GM18951 (cell line): ENCODE measurements around the gene PDGFC.

Experiments used
- POLR2A ChIP-seq: IDR thresholded peaks from 4 replicates; pipeline ENCODE4 v1.6.1; 2011; ENCODE audit warnings: mild to moderate bottlenecking; ENCODE audit not compliant: insufficient read length, insufficient read depth; ENCODE audit errors: extremely low read depth
- in situ Hi-C: fragments of 300-500 bp; cut with MboI; formaldehyde crosslinking; loops from one replicate; pipeline ENCODE4 v1.12.0; 2022; ENCODE audit warnings: low sequenced_read_pairs, mixed read lengths, inconsistent platforms; ENCODE audit not compliant: unreplicated experiment

PDGFC gene

DNA sequence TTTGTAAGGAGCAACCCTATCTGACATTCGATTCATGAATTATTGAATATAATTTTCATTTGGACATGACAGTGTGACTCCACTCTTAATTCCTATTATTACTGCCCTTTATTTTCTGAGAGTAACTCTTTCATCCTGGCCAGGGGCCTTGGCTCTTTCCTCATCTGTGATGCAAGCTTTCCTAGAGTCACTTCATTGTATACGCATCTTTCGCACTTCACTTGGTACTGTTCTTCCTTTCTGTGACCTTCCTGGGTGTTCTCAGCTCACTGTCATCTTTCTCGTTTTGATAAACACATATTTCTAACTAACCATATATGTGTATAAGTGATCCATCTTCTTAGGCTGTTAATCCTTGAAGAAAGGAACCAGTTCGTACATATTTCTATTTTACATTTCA, 160.3 kb downstream of the PDGFC start:
- in situ Hi-C loops, result no loop called here
- TF ChIP-seq POLR2A, result no peak

DNA sequence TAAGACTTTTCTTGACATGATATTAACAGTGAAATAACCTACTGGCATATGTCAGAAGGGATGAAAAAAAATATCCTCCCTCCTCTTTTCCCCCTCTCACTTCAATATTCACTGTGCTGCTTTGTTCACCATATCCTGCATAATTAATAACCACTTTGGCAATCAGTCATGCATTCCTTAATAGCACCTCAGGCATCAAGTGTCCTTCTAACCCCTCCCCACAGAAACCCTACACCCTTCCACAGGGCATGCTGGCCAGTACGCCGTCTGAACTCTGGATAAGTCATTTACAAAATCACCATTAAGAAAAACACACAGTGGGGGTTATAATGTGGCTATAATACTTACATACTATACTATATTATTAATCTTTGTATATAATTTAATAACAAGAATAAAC, 165.9 kb downstream of the PDGFC start:
- in situ Hi-C loops, result no loop called here

DNA sequence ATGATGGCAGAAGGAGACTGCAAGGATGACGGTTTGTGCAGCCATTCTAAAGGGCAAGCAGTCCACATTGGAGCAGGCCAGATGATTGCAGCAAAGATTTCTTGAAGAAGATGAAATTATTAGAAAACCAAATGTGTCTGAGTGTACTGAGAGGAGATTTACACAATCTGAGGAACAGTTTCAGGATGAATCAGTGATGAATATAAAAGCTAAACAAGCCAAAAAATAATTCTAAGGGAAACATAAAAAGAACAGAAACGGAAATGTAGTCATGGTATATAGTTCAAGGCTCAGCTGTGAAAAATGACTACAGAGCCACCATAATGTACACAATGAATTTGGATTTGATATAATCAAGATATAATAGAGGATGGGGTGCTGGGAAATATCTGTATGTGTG, 168.5 kb downstream of the PDGFC start:
- TF ChIP-seq POLR2A, result no peak
- in situ Hi-C loops, result no loop called here

More for the DNA sequence above, 165.9 kb downstream of the PDGFC start:
- TF ChIP-seq POLR2A, result no peak

DNA sequence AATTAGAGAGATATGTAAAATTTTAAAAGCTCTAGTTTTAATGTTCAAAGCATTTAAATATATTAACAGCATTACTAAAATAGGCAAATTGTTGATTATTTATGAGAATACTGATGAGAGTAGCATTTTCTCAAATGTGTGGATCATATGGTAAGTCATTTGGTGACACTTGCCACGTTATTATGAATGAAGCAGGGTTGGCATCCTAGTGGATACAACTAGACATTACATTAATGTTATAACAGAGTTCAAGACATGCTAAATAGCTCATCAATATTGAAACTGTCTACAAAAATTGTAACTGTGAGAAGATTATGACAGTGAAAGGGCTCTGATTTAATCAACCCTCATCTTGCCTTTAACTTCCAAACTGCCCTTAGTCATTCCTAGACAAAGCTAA, 171.1 kb downstream of the PDGFC start:
- in situ Hi-C loops, result no loop called here

DNA sequence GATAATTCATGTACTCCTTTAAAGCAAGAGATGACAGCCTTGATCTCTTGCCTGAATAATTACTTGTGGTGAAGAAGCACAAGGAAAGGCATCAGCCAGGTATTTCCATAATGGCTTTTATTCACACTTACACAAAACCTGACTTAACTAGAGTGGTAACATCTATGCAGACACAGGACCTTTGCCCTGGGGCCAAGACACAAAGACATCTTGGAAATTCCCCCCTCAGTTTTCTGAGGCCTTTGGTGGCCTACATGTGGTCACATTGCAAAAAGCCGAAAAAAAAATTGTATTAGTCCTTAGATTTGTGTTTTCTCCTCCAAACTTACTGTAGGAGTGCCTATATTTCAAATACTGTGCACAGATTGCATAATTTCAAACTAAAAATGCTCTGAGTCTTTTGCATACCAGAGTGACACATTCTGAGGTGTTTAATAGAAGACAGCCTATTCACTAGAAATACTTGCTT, 172.4 kb downstream of the PDGFC start:
- in situ Hi-C loops, result no loop called here
- TF ChIP-seq POLR2A, result no peak

More for the DNA sequence above, 171.1 kb downstream of the PDGFC start:
- TF ChIP-seq POLR2A, result no peak

DNA sequence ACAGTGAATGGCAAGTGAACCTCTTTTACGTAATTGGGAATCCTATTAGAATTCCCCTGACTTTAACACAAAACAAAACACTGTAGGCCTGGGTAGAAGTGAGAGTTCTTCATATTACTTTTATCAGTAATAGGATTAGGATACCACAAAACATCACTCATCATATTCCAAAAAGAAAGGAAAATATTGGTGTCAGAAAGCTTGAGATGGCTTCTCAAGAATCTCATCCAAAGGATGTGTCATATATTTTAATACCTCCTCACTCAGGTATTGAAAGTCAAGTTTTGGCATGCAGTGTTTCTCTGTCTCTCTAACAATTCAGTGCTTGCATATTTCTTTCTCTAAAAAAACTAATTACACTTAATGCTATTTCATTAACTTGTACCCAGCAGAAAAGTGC, 173.2 kb downstream of the PDGFC start:
- in situ Hi-C loops, result no loop called here
- TF ChIP-seq POLR2A, result no peak

DNA sequence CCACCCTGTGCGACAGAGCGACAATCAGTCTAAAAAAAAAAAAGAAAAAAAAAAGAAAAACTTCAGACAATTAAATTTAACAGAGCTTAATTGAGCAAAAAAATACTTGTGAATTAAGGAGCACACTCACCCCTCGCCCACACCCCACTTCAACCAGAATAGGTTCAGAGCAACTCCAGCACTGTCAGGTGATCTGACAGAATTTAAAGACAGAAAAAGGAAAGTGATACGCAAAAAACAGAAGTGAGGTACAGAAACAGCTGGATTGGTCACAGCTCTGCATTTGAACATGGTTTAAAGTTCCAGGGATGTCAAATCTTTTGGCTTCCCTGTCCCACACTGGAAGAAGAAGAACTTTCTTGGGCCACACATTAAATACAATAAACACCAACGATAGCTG, 174.4 kb downstream of the PDGFC start:
- in situ Hi-C loops, result no loop called here
- no peak for TF ChIP-seq POLR2A

DNA sequence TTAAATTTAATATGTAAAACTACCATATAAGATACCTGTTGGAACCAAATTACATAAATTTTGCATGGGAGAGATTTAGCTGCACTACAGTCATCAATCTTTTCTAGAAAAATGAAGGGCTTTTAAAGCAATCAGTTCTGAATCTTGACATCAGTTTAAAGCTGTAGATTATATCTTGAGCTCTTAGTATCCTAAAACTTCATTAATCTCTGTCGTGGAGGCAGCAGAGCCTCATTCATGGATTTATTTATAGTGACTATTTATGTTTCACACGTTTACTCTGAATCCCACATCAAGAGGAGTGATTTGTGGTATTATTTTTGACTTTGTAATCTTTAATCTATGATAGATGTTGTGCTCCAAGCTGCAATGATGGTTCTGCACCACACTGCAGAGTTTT, 175.9 kb downstream of the PDGFC start:
- in situ Hi-C loops, result no loop called here

DNA sequence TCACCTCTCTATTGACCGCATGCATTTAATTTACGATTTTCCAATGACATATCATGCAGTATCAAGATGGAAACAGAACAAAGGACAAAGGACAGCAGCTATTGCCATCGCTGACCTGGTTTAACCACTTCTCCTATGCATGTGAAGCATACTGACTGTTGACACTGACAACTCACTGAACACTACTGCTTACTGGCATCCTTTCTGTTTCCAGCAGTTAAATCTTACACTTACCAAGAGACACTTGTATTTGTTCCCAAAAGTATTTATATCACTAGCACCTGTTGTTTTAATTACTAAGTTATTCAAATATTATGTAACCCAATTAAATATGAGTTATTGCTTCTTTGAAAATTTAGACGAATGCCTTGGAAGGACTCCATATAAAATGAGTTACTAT, 176.7 kb downstream of the PDGFC start:
- in situ Hi-C loops, result no loop called here
- no peak for TF ChIP-seq POLR2A

More for the DNA sequence above, 175.9 kb downstream of the PDGFC start:
- TF ChIP-seq POLR2A, result no peak

DNA sequence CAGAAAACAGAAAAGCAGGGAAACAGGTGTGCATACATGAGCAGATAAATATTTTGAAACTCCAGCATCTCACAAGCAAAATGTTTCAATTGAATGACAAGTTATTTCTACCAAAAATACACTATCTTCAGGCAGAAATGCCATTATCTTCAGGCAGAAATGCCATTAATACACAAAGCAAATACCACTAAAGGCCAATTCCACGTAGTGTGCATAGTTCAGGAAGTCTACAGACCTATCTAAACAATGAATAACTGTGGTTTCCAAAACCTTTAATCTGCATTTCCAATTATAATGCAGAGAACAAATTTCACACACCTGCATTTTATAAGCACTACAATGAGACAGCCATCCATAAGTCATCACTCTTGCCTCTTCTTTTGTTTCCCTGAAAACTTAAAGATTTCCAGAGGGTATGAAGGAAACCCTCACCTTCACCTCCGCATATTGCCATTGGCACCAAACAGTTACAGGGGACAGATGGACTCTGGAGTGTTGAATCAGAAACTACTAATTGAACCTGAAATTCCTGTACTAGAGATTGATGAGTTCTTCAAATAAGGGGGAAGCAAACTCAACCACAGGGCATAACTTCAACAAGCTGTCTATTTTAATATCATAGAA, 179.0 kb downstream of the PDGFC start:
- no peak for TF ChIP-seq POLR2A
- in situ Hi-C loops, result no loop called here

DNA sequence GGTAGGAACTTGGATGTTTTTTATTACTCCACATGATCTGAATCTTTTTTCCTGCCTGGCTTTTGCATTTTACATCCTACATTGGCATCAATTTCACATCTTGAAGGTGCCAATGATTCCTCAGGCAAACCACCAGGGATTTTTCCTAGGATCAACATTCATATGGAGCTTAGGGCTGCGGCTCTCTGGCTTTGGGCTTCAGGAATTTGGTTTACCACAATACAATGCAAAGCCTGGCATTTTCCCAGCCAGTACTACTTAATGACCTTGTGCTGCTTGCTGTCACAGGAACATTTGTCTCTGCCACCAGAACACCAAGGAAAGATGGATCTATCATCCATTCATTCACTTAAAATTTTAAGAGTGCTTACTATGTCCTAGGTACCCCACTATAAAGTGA, 180.7 kb downstream of the PDGFC start:
- no peak for TF ChIP-seq POLR2A
- in situ Hi-C loops, result no loop called here

DNA sequence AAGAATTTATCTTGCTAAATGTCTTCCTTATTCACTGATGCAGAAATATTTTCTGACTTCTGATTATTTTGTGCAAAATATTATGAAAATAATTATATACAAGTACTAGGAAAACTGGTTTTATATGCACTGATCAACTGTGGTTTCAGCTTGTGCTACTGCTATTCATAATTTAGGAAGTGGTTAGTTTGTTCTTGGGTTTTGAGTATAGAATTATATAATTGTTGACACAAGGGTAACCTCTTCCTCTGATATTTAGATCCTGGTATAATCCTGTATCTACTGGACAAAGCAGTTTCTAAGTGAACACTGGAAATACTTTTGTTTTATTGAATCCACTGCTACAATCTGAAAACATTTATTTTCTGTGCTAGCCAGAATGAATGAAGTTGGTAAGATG, 182.8 kb downstream of the PDGFC start:
- in situ Hi-C loops, result no loop called here
- no peak for TF ChIP-seq POLR2A

DNA sequence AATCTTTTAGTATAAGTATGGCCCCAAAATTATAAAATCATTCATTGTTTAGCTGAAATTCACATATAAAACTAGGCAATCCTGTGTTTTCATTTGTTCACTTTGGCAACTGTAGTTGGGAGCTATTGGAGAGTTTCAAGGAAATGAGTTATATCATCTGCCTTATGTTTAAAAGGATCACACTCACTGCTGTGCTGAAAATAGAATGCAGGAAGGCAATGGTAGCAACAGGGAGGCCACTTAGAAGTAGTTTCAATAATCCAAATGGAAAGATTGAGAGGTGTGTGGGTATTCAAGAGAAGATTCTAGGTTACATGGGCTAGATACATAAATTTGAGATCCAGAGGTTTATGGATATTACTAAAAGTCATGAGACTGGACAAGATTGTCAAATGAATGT, 184.9 kb downstream of the PDGFC start:
- TF ChIP-seq POLR2A, result no peak
- in situ Hi-C loops, result no loop called here

DNA sequence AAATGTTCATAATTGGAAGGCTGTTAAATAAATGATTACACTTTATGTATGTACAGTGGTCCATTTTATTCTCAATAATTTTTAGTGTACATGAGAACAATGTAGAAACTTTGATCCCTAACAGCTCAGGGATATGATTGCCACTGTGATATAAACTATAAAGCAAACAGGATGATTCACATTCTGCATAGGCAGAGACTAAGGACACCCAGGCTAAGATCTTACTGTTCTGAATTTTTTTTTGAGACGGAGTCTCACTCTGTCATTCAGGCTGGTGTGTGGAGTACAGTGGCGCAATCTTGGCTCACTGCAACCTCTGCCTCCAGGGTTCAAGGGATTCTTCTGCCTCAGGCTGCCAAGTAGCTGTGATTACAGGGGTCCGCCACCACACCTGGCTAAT, 186.6 kb downstream of the PDGFC start:
- in situ Hi-C loops, result no loop called here
- no peak for TF ChIP-seq POLR2A

DNA sequence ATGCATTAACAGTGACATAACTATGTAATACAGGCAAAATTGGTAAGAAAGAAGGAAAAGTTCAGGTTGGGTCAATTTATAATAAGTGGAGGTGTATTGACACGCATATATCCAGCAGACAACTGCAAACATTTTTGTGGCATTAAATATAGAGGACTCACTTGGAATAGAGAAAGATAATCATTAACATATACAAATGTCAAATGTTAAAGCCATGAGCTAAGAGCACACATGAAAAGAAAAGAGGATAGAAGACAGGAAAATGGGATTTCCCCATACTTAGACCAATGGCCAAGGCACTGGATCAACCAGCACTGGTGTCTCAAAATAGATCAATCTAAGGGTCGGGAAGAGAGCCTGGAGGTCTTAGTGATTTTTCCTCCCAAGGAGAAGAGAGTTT, 187.6 kb downstream of the PDGFC start:
- no peak for TF ChIP-seq POLR2A

More for the DNA sequence above, 187.6 kb downstream of the PDGFC start:
- in situ Hi-C loops, result no loop called here
